ENCODE results near the gene ARHGEF25.
A peak's percentile ranks its signal among the peaks of the same experiment; 100 is the strongest.
"Not testable (repeated sequence)": the region's sequence is repeated elsewhere in the genome, so short reads cannot be mapped to it uniquely, and the experiment has no call there.

Gene ARHGEF25

DNA sequence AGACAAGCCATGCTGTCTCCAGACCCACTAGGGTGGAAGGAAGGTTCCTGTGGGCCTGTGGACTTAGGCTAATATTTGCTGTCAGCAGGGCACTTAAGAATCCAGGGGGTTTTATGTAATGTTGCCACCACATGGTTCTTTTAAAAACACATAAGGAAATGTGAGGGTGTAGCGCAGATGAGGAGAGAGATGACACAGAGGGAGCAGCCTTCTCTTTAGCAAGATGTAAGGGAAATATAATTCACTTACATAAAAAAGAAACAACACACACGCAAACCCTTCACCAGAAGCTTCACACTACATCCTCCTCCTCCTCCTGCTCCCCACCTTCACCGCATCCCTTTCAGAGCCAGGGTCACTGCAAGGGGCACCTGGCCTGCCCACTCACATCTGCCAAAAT is 25.1 kb upstream of the ARHGEF25 start:
- no peak for DNase-seq

DNA sequence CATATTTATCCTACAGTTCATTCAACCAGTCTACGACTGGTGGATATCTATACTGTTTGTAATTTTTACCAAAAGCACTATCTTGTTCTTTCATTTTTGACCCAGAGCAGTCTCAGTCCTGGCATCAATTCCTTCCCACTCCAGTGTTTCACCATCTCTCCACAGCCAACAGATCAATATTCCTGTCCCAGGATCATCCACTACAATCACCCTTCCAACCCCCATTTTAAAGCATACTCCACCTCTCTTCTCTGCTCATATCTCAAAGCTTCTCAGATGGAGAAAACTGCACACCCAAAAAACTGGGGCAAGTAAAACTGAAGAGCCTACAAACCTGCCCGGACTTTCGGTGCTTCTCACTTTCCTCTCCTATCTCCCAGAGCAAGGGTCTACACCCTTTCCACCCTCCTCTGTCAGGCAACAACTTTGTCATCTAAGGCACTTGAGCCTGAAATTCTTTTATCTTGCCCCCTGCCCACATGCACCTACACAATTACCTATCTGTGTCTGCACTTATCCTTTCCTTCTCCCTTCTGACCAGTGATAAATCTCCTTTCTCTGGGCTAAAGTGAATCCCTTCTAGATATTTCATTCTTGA is 24.3 kb upstream of the ARHGEF25 start:
- no peak for DNase-seq

GRCh38 chr12:57588951-57589610 is 22.2 kb upstream of the ARHGEF25 start:
- not testable (repeated sequence) for DNase-seq

DNA sequence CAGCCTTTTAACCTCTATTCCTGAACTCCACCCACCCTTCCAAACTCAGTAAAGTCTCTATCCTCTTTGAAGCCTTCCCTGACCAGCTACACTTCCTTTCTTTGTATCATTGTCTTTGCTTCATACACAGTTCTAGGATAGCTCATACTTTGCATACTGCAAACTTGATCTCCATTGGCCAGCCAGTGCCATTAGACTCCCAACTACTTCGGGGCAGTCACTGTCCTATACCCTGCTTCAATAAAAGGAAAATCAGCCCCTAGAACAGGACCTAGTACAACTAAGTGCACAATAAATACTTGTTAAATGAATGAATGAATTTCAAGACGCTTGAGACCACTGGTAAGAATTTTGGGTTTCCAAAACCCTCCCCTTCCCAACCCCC is 20.8 kb upstream of the ARHGEF25 start:
- no peak for DNase-seq

GRCh38 chr12:57590864-57591781 is 20.1 kb upstream of the ARHGEF25 start, which contains the start of gene PIP4K2C:
Gene PIP4K2C, plus strand, starts transcription at chr12:57591192. Its CDS starts 98 bp downstream, at chr12:57591290.
- DNase-seq: peak; percentile 36

DNA sequence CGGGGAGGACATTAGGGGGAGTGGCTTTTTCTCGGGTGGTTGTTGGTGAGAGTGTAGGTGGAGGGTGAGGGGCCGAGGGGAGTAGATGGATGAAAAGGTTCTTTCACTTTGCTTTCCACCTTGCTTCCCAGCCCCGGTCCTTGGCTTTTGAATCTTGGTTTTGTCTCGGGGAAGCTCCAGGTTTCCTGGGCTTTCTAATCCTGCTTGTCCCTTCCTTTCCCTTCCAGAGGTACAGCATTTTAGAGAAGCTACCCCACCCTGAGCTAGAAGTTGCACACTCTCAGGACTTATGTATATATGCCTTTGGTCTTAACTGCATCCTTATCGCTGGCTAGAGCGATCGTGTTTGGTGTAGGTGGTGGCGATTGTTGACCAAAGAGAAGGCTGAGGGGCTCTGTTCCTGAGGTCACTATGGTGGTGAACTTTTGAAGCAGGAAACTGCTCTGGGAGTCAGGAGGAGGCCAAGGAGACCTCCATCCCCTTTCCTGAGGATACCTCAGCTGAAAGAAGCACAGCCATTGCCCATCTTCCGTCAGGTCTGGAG is 19.4 kb upstream of the ARHGEF25 start:
- DNase-seq: no peak

DNA sequence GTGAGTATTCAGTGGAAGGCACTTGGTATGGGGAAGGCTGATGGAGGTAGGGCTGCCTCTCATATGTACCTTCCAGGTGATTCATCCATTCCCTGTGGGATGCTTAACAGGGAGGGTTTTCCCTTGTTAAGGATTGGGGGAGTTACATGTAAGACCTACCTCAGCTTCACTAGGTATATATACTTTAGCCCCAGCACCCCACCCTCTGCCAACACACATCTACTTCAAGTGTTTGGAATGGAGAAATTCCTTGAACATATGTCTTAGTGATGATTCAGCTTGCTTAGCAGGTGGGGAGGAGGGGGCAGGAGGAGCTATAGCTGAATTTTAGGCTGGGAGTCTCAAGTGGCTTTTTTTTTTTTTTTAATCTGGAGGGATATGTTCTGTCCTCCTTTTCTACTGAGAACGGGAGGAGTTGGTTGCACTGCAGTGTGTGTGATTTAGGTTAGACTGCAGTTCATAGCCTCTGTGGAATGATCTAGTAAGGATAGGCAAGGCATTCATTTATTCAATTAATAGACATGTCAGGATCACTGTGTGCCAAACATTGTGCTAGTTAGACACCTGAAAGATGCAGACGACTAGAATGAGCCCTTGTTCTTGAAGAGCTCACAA is 18.6 kb upstream of the ARHGEF25 start:
- DNase-seq: no peak

GRCh38 chr12:57593187-57593586 is 18.0 kb upstream of the ARHGEF25 start:
- DNase-seq: no peak

DNA sequence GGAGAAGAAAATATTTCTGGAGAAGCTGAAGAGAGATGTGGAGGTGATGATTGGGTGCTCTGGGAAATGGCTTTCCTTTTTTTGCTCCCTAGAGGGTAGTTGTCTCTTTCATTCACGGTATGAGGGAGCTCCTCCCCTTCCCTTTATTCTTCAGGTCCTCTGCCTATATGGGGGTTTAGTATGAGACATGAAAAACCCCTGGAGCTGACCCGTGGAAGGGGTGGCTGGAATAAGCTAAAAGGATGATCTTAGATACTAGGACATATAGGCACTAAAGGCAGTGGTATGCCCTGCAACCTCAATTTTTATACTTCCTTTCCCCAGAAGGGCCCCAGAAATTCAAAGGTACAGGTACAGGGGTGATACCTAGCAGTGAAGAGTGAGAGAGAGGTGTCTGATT is 10.8 kb upstream of the ARHGEF25 start:
- DNase-seq: no peak

- DNase-seq: no peak
Measured at GRCh38 chr12:57602544-57602943, 8.7 kb upstream of the ARHGEF25 start.

GRCh38 chr12:57603324-57603723 is 7.9 kb upstream of the ARHGEF25 start:
- no peak for DNase-seq

GRCh38 chr12:57603815-57604453 is 7.3 kb upstream of the ARHGEF25 start:
- no peak for DNase-seq

- DNase-seq: no peak
Measured at GRCh38 chr12:57604454-57604991, 6.7 kb upstream of the ARHGEF25 start, which contains the start of gene DTX3. Gene DTX3, plus strand, starts transcription at chr12:57604824. Its CDS starts 1,694 bp downstream, at chr12:57606518.

- DNase-seq: no peak
Measured at GRCh38 chr12:57604992-57605810, 6.0 kb upstream of the ARHGEF25 start.

GRCh38 chr12:57605811-57606311 is 5.4 kb upstream of the ARHGEF25 start:
- DNase-seq: no peak

DNA sequence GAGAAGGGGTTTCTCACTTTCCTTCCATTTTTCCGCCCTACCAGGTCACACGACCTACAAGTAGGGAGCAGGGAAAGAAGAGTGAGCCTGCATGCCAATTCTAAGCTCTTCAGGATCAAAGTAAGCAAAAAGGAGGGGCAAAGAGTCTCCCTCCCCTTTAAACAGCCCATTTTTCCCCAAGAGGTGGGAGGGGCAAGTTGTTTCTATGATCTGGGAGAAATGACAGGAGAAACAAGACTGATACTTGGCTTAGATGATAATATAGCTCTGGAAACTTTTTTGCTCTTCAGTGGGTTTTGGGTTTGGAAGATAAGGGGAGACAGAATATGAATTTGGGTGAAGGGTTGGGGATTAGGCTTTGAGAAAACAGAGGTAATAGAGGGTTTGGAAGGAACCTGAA is 4.8 kb upstream of the ARHGEF25 start:
- no peak for DNase-seq

- no peak for DNase-seq
Measured at GRCh38 chr12:57606821-57607220, 4.4 kb upstream of the ARHGEF25 start.

DNA sequence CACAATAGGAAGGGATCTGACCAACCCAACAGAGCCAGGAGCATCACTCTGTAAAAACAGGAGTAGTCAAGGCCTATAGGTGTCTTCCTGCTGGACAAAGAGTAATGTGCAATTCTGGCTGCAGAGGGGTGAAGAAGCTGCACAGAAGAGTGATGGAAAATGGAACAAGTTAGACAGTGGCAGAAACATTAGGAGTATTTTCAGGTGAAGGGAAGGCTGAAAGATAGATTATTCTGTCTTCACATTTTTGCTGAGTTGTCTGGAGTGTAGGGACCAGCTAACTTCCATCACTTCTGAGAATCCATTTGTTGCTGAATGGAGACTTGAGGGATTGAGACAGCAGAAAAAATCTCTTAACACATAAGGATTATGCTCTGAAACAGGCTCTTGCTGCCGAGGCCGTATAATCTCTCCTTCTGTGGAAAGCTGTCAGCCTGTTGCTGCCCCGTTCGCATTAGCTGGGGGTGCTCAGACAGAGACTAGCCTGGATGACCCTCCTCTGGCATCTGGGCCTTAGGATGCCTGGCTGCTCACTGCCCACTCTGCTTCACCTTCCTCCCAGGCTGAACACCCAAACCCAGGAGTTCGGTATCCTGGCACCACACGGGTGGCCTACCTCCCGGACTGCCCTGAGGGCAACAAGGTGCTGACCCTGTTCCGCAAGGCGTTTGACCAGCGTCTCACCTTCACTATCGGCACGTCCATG is 3.1 kb upstream of the ARHGEF25 start:
- no peak for DNase-seq

- DNase-seq: no peak
Measured at GRCh38 chr12:57609101-57609780, 2.0 kb upstream of the ARHGEF25 start.

Measured in cortex of kidney (tissue), 1 donor.